Thyroid gland (tissue), 4 donors: ENCODE results near the gene BEND3. TPM values are rescaled to one million over a fixed set of nuclear protein-coding genes. Genes with fewer than 3 reads are reported as not detected.

Experiments
- DNase-seq, 2 donors: peaks; one replicate each; pipeline ENCODE4 v3.0.0-alpha.2; 2019
- H3K27ac ChIP-seq, 3 donors: fragments of 200-600 bp; sonication (generic); 1 replicate in 2 of 3; 2 replicates in 1 of 3; pipeline ENCODE4 v1.5.1; 2016 to 2019; ENCODE audit warnings: mild to moderate bottlenecking in 1 of 3, moderate library complexity in 1 of 3
- H3K27me3 ChIP-seq: fragments of 200-600 bp; sonication (generic); one replicate; pipeline ENCODE4 v1.5.1; 2019
- H3K36me3 ChIP-seq, 2 donors: fragments of 200-600 bp; sonication (generic); one replicate each; pipeline ENCODE4 v1.5.1; 2016 to 2019
- H3K4me1 ChIP-seq, 2 donors: fragments of 200-600 bp; sonication (generic); one replicate each; pipeline ENCODE4 v1.5.1; 2017 to 2019
- H3K4me3 ChIP-seq, 3 donors: fragments of 200-600 bp; sonication (generic); replicated peaks in 1 of 3; 1 replicate in 2 of 3; 2 replicates in 1 of 3; pipeline ENCODE4 v1.5.1; 2016; ENCODE audit warnings: mild to moderate bottlenecking in 1 of 3
- H3K9me3 ChIP-seq: fragments of 200-600 bp; sonication (generic); one replicate; pipeline ENCODE4 v1.5.1; 2017
- POLR2A ChIP-seq, 2 donors: fragments of 450-650 bp; IDR thresholded peaks; one replicate each; pipeline ENCODE4 v1.6.1; 2017; ENCODE audit warnings: antibody characterized with exemption in 2 of 2, mild to moderate bottlenecking in 2 of 2, moderate library complexity in 1 of 2
- WGBS, 2 donors: methylation state at CpG; one replicate each; pipeline ENCODE4 v1.1.5; 2017; 5-methylcytosine and 5-hydroxymethylcytosine counted together
- intact Hi-C: fragments of 100-400 bp; cut with DNase I; formaldehyde crosslinking; loops from one replicate; pipeline ENCODE4 v1.15.1; 2023
- total RNA-seq, 4 donors: library from RNA; depleted of rRNA; stranded (reverse); fragments of >200 nt; gene quantifications; one replicate each; pipeline ENCODE4 v1.2.3, GENCODE V29; 2016
- TF ChIP-seq, protein P1 (sequence below), 6 experiments: fragments of 200-600 bp in 3 of 6; fragments of 450-650 bp in 3 of 6; sonication (generic) in 3 of 6; IDR thresholded peaks; one replicate each; pipeline ENCODE4 v1.5.1; 2016 to 2019; ENCODE audit warnings: antibody characterized with exemption in 6 of 6, mild to moderate bottlenecking in 2 of 6, inconsistent platforms in 1 of 6, moderate library complexity in 1 of 6

The BEND3 gene
- total RNA-seq, 4 donors from 2014 or later = 2.5 to 5.9 (median 2.7) TPM

DNA sequence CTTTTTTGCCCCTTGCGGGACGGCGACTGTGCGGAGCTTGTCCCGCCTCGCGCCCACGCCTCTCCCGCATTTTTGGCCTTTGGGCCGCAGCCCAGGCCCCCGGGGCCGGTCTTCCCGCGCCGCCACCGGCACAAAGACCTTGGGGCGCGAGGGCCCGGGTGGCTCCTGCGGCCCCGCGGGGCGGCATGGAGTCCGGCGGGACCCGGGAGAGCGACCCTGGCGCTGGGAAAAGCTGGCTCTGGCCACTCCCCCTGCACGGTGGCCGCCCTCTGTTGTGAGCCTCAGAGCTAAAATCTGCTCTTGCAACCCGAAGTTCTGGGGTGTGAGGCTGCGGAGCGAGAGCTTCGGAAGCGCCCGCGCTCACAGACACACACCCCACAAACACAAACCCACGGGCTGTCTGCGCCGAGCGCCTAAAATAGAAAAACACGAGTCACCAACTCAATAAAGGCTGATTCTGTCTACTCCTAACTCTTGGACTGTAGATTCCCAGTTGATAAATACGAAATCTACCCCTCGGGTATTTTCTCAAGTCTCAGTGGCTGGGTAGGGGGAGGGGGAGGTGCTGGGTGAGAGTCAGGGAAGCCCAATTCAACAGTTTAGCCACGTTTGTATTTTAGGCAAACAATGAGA is 496 bp upstream of the BEND3 start:
- intact Hi-C loops = loop anchor here (5.0 kb wide), 1 partner anchor 89 kb away; the partner anchor contains the start of gene MTRES1
- Histone ChIP-seq H3K9me3 (no peaks in the 10 kb centered on the region), H3K4me3 (peak overlapping the region; percentile 9 to 53 (median 53)), H3K27ac (peak overlapping the region in 2 of 3 donors; percentile 38 to 77), H3K36me3 (no peaks in the 10 kb centered on the region), H3K27me3 (no peaks in the 10 kb centered on the region), H3K4me1 (peaks cover 6% of the 10 kb centered on the region in 2 donors)
- TF ChIP-seq POLR2A (IDR thresholded peaks at IDR 0.05) = peak in 1 of 2 donors; percentile 27
- TF ChIP-seq, protein P1, sequence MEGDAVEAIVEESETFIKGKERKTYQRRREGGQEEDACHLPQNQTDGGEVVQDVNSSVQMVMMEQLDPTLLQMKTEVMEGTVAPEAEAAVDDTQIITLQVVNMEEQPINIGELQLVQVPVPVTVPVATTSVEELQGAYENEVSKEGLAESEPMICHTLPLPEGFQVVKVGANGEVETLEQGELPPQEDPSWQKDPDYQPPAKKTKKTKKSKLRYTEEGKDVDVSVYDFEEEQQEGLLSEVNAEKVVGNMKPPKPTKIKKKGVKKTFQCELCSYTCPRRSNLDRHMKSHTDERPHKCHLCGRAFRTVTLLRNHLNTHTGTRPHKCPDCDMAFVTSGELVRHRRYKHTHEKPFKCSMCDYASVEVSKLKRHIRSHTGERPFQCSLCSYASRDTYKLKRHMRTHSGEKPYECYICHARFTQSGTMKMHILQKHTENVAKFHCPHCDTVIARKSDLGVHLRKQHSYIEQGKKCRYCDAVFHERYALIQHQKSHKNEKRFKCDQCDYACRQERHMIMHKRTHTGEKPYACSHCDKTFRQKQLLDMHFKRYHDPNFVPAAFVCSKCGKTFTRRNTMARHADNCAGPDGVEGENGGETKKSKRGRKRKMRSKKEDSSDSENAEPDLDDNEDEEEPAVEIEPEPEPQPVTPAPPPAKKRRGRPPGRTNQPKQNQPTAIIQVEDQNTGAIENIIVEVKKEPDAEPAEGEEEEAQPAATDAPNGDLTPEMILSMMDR (IDR thresholded peaks at IDR 0.05) = no peak
- 0 to 1% methylated on average over 25 to 32 of the region's 45 CpGs for WGBS, 2 donors
- peak; percentile 56 to 60 for DNase-seq

GRCh38 chr6:107114213-107114925 is 946 bp downstream of the BEND3 start:
- Histone ChIP-seq H3K27ac (peak overlapping the region in 2 of 3 donors; percentile 38 to 78), H3K27me3 (no peaks in the 10 kb centered on the region), H3K36me3 (no peaks in the 10 kb centered on the region), H3K4me1 (peaks cover 6% of the 10 kb centered on the region in 2 donors), H3K4me3 (peak overlapping the region in 2 of 3 donors; percentile 26 to 53), H3K9me3 (no peaks in the 10 kb centered on the region)
- WGBS, 2 donors = 0% methylated on average over 3 to 10 of the region's 116 CpGs
- intact Hi-C loops = no loop called here
- TF ChIP-seq POLR2A (IDR thresholded peaks at IDR 0.05) = peak in 1 of 2 donors; percentile 18
- TF ChIP-seq, protein P1 (IDR thresholded peaks at IDR 0.05) = peak in 5 of 6 experiments; percentile 53 to 97 (median 86)
- DNase-seq = peak; percentile 90

- Histone ChIP-seq H3K4me1 (peaks cover 6% of the 10 kb centered on the region in 2 donors), H3K4me3 (no peak overlapping the region), H3K27me3 (no peaks in the 10 kb centered on the region), H3K9me3 (no peaks in the 10 kb centered on the region), H3K36me3 (no peaks in the 10 kb centered on the region), H3K27ac (no peak overlapping the region)
- no peak for TF ChIP-seq POLR2A (IDR thresholded peaks at IDR 0.05)
- TF ChIP-seq, protein P1 (IDR thresholded peaks at IDR 0.05) = no peak
- no peak for DNase-seq
- 59 to 69% methylated on average over 1 of the region's 1 CpG for WGBS, 2 donors
- intact Hi-C loops = no loop called here
These were observed 5.1 kb downstream of the BEND3 start for GRCh38 chr6:107110200-107110599.

DNA sequence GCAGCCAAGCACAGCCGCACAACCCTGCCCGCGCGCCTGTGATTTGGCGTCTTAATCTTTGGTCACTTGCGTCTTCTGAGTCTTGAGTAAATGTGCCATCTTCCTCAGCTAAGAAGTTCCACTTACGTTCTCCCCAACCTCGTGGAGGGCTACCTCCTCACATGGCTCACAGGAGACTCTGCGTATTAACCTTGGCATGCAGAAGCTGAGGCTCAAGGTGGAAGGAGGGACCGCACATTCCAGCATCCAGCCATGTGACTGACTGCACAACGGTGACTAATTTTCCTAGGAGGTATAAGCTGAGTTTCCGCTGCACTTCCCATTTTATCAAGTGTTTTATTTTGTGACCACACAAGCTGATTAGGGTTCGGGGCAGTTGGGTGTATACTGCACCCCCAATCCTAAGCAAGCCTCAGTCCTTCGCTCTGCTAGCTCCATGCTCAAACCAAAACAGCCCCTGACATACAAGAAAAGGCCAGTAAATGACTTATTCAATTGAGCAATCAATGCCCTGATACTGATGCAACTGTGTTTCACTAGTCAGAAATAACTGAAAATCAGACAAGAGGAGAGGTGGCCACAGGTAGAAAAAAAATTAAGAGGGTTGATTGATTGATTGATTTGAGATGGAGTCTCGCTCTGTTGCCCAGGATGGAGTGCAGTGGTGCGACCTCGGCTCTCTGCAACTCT is 7.0 kb downstream of the BEND3 start:
- WGBS, 2 donors = 79 to 84% methylated on average over 17 of the region's 17 CpGs
- H3K4me1 ChIP-seq = no peaks in the 10 kb centered on the region
- no peak overlapping the region for H3K27ac ChIP-seq
- H3K27me3 ChIP-seq = no peaks in the 10 kb centered on the region
- intact Hi-C loops = no loop called here
- H3K4me3 ChIP-seq = no peak overlapping the region
- DNase-seq = no peak
- no peaks in the 10 kb centered on the region for H3K36me3 ChIP-seq
- H3K9me3 ChIP-seq = no peaks in the 10 kb centered on the region
- TF ChIP-seq, protein P1 (IDR thresholded peaks at IDR 0.05) = no peak
- TF ChIP-seq POLR2A (IDR thresholded peaks at IDR 0.05) = no peak
